RPMI7951 (cell line): ENCODE measurements around the gene ATRN. TPM values are rescaled to one million over a fixed set of nuclear protein-coding genes. Genes with fewer than 3 reads are reported as not detected.
A peak's percentile ranks its signal among the peaks of the same experiment; 100 is the strongest.

Source experiments
- DNase-seq: peaks from one replicate; pipeline ENCODE4 v3.0.0-alpha.2; 2012; ENCODE audit warnings: low read depth
- total RNA-seq: library from RNA; depleted of rRNA; stranded (reverse); fragments of >200 nt; shearing (Covaris generic); gene quantifications from 2 replicates; pipeline ENCODE4 v1.2.3, GENCODE V29; 2014

ATRN gene
- total RNA-seq, 1 experiment from 2014 or later: 30.2 TPM

DNA sequence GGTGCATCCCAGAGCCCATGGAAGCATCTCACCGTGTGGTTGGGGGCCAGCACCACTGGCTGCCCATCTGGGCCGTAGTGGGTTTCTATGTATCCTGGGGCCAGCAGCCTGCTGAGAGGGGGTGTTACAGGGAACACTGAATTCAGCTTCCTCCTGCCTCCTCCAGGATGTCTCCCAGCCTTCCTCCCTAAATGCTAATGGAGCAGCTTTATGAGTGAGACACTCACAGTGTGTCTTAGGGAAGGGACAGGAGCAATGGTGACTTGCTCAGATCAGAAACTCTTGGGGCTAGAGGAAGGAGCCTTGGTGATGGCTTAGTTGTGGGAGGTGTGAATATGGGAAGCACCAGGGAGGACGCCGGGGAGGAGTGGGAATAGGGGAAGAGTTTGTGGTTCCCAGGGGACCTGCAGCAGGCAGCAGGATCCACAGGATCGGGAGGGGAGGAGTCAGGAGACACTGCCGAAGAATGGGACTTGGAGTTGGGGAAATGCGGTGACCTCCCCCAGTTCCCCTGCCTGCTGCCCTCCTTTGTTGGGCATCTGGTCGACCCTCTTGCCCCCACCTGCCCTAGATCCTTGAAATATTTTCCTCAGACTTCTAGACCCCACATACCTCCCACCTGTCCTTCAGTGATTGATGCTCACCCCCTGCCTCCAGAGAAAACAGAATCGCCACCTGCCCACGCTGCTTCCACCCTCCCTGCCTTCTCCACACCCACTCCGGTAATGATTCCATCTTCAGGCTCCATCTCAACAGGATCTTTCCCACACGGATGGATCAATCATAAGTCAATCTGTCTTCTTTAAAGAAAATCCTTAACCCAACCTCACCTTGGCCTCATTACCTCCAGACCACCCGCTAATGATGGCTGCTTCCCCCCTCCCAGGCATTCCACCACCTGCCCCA lies 204.4 kb downstream of the ATRN start:
- no peak for DNase-seq

DNA sequence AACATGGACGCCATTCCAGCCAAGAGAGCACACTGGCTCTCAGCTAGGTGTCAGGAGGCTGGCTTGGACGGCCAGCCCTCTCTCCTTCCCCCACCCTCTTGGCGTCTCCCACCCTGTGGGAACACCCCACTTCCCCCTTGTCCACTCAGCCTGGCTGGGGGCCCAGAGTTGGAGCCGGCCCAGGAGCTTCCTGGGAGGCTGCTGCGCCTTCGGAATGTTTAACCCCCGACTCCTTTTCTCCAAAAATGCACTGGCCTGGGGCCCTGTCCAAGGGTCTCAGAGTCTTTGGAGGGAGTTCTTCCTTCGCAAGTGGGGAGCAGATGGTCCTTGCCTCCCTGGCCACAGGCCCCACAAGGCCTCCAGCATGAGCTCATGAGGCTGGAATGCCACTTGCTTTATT lies 206.9 kb downstream of the ATRN start:
- peak; percentile 56 for DNase-seq

DNA sequence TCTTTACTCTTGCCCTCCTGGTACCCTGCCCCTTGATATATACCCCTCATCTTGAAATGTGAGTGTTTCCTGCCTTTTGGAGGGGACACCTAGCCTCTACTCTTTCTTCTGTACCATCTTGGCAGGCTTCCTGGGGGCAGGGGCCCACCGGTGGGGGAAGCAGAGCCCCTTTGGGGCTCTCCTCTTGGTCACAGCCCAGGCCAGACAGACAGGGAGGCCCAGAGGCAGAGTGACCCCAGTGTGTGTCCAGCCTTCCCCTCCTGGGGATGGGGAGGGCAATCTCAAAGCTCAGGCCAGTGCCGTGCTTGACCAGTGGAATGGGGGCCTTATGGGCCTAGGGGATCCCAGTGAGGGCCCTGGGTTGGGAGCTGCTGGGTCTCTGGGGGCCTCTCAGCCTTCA lies 207.4 kb downstream of the ATRN start:
- no peak for DNase-seq

DNA sequence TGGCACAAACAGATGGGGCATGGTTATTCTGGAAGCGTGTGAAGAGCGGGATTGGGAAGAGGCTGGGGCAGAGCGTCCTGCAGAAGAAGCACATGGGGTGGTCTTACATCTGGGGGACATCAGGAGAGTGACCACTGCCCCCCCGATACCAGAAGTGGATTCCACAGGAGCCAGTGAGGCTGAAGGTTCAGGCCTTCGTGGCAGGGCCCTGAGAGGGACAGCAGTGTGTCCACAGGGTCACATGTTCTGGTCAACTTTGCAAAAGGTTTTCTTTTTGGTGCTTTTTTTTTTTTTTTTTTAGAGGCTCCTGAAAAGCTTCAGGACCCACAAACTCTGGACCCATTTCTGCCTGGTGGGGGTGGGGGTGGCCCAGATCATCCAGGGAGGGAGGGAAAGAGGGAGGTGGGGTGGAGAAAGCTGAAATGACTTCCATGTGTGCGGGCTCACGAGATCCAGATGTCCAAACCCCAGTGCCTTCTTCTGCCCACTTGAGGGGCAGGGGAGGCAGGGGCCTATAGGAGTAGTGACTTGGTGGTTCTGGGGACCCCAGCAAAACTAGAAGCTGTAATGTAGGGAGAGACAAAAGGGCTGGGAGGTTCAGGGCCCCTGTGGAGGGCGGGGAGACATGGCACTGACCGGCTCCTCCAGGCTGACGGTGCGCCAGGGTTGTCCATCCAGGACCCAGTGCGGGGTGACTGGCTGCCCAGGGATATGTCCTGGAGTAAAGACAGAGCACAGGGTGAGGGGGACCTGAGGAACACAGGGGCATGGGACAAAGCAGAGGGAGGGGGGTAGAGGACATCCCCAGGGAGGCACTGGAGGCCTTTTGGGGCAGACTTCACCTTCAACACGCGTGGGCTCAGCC lies 208.3 kb downstream of the ATRN start:
- DNase-seq: peak; percentile 67

DNA sequence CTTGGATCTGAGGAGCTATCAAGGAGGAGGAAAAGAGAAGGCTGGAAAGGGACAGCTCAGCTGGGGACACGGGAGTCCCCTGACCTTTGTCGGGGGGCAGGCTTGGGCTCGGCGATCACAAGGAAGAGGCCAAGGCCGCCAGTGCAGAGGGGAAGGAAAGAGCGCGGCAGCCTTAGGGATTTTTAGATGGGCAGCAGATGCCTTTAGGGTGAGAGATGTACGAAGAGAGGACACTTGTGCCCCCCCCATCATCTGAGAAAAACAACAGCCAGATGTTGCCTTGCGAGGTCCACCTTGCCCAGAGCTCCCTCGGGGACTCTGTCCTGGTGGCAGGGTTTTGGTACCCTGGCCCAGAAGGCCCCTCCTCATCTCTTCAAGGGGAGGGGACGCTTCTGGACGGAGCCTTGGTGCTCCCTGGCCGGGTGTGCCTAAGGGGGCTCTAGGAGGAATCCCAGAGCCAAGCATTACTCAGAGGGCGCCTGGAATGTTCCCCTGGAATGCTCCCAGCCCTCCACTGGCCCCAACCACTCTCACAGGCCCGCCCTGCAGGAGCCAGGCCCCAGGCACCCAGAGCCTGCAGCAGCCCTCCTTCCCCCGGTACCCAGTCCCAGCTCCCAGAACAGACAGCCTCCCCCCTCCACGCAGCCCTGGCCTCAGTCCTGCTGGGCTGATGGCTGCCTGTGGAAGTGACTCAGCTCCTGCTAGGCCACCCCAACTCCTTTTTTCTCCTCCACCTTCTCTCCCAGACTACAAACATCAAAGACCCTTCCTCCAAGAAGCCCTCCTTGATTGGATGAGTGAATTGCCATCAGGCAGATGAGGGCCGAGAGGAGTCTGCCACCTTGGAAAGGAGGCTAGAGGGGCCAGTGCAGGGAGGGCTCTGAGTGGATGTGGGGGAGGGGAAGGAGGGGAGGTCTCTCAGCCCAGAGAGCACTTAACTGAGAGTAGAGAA lies 209.2 kb downstream of the ATRN start:
- DNase-seq: peak; percentile 89

DNA sequence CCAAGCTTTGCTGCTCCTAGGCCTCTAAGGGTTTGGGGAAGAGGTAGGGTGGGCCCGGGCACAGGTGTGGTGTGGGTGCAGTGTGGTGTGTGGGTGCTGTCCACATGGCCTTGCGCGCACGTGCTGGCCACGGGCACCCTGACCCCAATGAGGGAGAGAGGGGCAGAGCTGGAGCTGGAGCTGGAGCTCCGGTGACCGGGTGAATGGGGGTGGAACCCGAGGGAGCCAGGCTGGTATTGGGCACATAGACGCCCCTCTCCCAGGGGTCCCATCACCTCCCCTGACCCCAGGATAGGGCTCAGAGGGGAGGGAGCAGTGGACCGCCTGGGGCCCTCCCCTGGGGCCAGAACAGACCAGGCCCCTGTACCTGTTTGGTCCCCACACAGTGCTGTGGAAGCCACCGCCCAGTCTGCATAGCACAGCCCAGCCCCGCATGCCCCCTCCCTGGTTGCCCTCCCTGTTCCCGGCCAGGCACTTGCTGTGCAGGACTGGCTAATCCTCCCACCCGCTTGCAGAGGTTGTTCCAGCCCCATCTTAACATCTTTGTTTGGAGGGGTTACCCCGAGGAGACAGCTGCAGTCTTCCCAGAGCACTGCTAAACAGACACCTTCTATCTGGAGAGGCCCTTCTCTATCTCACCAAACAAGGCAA lies 210.0 kb downstream of the ATRN start:
- DNase-seq: no peak

DNA sequence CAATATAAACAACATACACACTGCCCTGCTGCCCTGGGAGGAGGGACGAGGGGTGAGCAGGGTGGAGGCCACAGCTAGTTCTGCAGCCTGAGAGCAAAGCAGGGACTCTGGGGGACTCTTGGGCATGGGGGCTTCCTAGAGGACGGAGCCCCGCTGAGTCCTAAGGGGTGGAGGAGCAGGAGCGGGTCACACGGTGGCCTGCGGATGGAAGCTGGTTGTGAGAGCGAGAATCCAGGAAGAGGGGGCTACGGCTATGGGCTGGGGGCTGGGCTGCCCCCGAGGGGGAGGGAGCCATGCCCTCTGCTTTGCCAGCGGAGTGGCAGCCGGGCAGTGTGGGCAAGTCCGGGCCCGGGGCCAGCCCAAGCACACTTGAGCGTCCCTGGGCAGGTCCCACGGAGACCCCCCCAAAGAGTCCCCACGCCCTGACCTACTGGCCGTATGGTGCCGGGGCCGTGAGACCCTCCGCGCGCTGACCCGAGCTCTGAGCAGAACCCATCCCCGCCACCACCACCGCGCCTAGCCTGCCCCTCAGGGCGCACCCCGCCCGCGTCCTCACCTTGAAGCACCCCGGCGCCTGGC lies 210.6 kb downstream of the ATRN start:
- DNase-seq: no peak

DNA sequence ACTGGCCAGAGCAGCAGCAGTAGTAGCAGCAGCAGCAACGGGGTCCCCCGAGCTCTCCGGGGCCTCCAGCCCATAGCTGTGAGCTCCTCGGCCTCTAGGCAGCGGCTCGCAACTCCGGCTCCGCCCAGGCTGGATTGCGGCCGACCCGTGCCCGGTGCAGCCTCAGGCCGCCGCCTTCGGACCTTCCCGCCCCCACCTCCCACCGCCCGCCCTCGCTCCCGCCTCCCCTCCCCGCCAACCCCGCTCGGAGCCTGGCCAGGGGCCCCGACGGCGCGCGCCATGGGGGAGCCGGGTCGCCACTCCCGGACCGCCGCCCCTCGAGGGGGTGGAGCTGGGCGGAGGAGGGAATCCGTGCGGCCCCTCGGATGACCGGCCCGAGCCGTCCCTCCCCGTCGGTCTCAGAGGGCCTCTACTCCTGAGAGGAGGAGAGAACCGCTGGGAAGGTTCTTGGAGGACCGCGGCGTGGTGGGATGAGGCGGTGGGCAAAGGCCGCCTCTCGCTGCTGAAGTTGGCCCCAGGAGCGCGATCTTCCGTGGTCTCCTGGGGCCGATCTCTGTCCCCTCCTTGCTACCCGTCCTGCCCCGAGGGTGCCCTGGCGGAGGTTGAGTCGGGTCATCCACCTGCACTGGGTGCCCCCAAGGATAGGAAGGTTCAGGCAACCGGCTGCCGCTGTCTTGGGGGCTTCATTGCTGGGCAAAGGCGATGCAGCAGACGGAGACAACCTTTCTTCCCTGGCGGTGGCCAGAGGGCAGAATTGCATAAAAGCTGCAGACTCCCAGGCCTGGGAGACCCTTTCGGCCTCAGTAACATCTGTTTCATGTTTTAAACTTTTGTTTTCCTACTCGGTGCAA lies 211.3 kb downstream of the ATRN start, which contains the start of gene ADAM33:
TSS of gene ADAM33 (minus strand) at position 80 of the 851 bp plus-strand sequence. CDS start at position 74, 6 bp downstream.
- DNase-seq: peak; percentile 32

DNA sequence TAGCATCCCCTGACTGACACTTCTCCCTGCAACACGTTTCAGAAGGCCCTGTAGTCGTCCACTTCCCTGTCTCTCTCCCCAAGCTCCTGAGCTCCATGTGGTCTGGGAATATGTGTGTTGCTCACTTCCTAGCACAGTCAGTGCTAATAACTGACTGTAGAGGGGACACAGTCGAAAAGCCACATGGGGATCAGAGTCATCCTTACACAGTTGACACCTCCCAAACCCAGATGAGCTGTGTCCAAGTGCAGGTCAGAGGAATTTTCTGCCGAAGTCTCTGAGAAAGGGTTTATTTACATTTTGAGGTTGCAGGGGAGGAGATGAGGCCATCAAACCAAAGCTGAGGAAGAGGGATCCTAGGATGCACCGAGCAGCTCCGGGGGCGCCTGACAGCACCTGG lies 214.5 kb downstream of the ATRN start:
- DNase-seq: no peak

DNA sequence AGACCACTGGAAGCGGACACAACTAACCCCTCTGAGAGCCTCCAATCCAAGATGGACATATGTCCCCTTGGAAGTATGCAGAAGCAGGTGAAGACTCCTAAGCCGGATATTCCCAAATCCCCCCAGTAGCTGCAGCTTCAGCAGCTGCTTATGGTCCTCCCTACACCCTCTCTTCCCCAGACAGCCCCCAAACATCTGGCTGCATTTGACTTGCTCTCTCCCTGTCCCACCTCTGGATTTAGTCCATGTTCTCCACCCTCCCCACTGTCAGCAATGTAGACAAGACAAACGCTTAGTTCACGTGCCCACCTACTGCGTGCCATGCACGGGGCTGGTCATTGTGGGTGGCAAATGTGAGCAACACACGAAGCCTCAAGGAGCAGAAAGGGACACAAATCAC lies 215.6 kb downstream of the ATRN start:
- DNase-seq: no peak

DNA sequence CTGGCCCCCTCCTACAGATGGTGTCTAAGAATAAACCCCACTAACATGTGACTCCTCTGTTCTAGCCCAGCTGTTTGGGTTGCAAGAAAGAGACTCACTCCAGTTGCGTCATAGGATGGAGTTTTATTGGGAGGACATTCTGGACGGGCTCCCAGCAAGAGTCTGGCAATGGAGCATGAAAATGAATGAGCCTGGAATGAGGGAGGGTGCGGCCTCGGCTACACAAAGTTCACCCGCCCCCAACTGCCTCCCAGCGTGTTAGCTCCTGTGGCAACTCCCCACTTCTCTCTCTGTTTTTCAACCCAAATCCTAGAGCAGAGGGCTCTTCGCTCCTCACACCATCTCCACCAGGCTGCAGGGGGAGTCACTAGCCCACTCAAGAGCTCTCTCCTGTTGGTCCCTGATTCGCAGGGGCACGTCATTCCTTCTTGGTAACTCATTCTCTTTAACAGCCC lies 216.1 kb downstream of the ATRN start:
- DNase-seq: peak; percentile 79

DNA sequence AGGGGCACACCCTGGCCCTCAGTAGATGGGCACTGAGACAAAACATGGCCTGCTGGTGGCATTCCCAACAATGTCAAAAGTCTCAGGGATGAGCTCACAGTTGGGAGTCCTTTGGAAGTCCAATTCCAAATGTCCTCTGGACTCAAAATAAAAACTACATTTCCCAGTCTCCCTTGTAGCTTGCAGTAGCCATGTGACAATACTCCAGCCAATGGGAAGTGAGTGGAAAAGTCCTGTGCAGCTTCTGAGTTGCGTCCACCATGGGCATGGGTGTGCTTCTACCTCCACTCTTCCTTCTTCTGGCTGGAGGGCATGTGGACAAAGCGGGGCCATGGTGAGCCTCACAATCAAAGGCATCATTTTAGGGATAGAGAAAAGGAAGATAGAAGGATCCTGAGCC lies 216.8 kb downstream of the ATRN start:
- DNase-seq: peak; percentile 81

DNA sequence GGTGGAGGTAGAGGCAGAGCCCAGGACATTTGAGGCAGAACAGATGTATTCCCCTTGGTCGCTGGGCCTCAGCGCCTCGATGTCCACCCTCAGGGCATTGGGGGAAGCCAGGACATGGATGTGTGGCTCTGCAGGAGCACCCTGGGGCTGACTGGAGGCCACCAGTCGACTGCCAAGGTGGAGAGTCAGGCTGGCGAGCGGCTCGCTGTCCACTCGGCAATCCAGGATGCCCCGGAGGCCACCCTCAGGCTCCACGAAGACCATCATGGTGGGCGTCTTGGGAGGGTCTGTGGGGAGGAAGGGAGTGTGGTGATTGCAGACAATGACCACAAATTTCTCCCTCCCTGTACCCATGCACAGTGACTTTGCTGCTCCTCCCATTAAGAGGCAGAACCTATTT lies 219.2 kb downstream of the ATRN start:
- no peak for DNase-seq

DNA sequence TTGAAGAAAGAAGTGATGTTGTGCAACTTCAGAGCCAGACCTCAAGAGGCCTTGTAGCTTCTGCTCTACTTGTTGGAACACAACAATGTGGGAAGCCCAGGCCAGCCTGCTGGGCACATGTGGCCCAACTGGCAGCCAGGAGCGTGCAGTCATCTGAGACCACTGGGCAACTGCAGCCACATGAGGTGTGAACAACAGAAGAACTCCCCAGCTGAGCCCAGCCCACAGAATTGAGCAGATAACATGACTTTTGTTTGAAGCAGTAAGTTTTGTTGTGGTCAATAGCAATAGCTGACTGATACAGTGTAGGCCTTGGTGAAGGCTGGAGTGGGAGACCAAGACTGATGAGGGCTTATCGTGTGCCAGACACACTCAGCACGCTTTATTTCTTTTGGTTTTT lies 219.6 kb downstream of the ATRN start:
- no peak for DNase-seq

DNA sequence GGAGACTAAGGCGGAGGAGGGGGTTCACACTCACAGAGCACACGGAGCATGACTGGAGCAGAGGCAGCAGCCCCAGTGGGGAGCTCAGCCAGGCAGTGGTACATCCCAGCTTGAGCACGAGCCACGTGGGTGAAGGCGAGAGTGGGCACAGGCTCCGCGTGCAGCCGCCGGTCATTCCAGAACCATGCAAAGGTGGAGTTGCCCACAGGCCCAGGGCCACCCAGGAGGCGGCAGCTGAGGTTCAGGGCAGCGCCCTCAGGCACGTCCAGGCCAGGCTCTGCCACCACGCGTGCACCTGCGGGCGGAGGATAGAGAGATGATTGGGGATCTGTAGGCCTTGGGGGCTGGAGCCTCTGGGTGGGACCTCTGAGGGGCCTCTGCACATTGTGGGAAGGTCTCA lies 220.5 kb downstream of the ATRN start:
- no peak for DNase-seq

DNA sequence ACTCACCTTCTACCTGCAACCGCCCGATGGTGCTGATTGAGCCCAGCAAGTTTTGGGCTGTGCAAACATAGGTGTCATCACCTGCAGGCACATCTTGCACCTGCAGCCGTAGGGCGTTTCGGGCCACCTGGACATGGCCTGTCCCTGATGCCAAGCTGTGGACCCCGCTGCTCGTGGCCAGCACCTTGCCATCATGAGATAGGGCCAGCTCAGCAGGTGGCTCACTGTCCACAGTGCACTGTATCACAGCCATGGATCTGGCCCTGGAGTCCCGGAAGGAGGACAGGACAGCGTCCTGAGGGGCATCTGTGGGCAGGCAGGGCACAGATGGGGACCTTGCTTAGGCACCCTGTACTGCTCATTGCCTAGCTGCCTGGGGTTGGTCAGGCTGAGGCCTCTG lies 221.1 kb downstream of the ATRN start:
- no peak for DNase-seq

DNA sequence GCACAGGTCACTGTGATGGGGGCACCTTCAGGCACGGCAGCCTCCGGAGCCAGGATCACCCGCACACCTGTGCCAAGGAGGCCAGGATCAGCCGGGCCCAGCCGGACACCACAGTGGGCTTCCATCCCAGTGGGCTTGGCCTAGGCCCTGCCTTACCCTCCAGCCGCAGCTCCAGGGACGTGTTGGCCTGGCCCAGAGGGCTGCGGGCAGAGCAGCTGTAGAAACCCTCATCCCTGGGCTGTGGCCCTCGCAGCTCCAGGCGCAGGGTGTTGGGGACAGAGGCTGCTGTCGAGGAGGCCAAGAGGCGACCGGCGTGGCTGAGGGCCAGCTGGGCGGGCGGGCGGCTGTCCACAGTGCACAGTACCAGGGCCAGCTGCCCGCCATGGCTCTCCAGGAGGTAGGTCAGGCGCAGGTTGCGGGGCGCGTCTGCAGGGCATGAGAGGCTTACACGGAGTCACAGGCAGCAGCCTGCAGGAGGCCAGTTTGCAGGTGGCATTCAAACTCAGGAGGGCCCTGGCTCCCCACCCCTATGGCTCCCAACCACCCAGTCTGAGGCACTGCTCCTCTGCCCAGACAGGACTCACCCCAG lies 222.0 kb downstream of the ATRN start:
- DNase-seq: no peak

DNA sequence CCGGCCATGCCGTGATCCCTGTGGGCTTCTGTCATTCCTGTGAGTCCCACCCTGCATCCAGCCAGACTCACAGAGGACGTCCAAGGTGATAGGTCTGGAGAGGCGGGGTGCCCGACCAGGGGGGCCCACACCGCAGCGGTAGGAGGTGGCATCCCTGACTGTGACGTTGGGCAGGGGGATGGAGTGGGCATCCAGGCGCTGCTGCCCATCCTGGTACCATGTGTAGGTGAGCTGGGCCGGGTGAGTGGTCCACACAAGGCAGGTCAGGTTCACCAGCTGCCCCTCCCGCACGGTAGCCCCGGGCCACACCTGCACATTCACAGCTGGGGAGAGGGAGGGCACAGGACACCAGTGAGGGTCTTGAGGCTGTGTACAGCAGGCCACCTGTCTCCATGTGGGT lies 222.6 kb downstream of the ATRN start:
- DNase-seq: no peak

DNA sequence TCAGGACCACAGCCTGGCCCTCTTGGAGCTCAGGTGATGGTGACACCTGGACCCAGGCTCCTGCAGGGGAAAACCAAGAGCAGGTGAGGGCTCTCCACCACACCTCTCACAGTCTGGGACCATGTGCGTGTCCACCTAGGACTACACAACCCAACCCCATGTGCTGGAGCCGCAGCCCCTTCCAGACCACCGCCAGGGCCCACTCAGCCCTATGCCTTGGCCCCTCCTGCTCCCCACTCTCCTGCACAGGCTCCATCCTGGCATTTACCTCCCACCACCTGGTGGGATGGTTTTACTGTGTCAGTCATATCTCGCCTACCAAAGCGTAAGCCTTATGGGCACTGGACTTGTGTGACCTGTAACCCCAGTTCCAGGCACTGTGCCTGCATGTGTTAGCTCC lies 224.0 kb downstream of the ATRN start:
- no peak for DNase-seq
